Brain microvascular endothelial cell (primary cell): ENCODE results near the gene KIF20B.

ENCODE experiments used
- DNase-seq: peaks from one replicate; pipeline ENCODE4 v3.0.0-alpha.2; 2020
- H3K27ac ChIP-seq: fragments of 250-450 bp; sonication (Bioruptor Pico); 2 replicates; pipeline ENCODE4 v1.5.1; 2020; ENCODE audit warnings: mild to moderate bottlenecking, moderate library complexity
- H3K27me3 ChIP-seq: fragments of 250-450 bp; sonication (Bioruptor Pico); replicated peaks from 2 replicates; pipeline ENCODE4 v1.5.1; 2020; ENCODE audit warnings: mild to moderate bottlenecking
- H3K36me3 ChIP-seq: fragments of 250-450 bp; sonication (Bioruptor Pico); replicated peaks from 2 replicates; pipeline ENCODE4 v1.5.1; 2020; ENCODE audit warnings: mild to moderate bottlenecking
- H3K4me3 ChIP-seq: 2 replicates; pipeline ENCODE4 v1.5.1; 2011; ENCODE audit warnings: low read depth, mild to moderate bottlenecking, control low read depth, low read length, moderate library complexity
- in situ Hi-C: cut with HindIII; loops from 2 replicates; pipeline ENCODE4 v1.10.0; 2017; ENCODE audit warnings: low sequenced_read_pairs, low pct_ligation_motif_present
- TF ChIP-seq, protein P1 (sequence below): IDR thresholded peaks from 2 replicates; pipeline ENCODE4 v1.5.1; 2011; ENCODE audit warnings: low read depth, mild to moderate bottlenecking, moderate library complexity, low read length, control low read depth, inconsistent platforms; ENCODE audit errors: missing control alignments

KIF20B gene

DNA sequence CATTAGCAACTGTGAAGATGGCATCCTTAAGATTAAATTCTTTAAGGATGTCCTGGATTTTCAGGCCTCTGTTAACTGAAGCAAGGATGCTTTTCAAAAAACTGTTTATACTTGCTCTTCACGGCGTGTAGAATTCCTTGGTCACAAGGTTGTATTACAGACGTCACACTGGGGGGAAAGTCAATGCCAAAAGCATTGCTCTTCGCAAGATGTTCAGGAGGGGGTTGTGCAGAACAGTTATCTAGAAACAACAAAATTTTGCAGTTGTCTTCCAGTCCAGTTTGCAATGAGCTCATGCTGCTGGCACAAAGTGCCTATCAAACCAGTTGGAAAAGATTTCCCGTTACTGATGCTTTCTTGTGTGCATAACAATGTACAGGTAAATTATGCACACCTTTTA lies 8.2 kb upstream of the KIF20B start:
- Histone ChIP-seq H3K36me3 (no peaks in the 10 kb centered on the region), H3K4me3 (no peak overlapping the region), H3K27me3 (no peaks in the 10 kb centered on the region), H3K27ac (no peak overlapping the region)
- TF ChIP-seq, protein P1, sequence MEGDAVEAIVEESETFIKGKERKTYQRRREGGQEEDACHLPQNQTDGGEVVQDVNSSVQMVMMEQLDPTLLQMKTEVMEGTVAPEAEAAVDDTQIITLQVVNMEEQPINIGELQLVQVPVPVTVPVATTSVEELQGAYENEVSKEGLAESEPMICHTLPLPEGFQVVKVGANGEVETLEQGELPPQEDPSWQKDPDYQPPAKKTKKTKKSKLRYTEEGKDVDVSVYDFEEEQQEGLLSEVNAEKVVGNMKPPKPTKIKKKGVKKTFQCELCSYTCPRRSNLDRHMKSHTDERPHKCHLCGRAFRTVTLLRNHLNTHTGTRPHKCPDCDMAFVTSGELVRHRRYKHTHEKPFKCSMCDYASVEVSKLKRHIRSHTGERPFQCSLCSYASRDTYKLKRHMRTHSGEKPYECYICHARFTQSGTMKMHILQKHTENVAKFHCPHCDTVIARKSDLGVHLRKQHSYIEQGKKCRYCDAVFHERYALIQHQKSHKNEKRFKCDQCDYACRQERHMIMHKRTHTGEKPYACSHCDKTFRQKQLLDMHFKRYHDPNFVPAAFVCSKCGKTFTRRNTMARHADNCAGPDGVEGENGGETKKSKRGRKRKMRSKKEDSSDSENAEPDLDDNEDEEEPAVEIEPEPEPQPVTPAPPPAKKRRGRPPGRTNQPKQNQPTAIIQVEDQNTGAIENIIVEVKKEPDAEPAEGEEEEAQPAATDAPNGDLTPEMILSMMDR = no peak
- DNase-seq = no peak
- in situ Hi-C loops = no loop called here

DNA sequence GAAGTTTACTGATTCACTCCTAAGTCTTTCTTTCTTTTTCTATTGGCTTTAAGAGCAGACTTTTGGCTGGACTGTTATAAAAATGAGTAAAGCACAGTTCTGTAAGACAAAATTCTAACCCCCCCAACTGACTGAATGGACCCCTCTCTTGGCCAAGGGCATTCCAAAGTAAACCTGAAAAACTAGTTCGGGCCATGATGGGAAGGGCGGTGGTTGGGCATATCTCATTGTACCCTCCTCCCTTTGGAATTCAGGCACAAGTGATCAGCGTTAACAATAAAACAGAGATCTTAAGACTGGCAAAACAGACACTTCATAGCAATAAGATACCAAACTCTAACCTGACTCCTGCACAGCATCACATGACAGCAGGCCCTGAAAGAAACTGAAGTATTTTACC lies 6.1 kb upstream of the KIF20B start:
- Histone ChIP-seq H3K27me3 (no peaks in the 10 kb centered on the region), H3K36me3 (no peaks in the 10 kb centered on the region), H3K27ac (no peak overlapping the region), H3K4me3 (no peak overlapping the region)
- TF ChIP-seq, protein P1 = no peak
- in situ Hi-C loops = no loop called here
- no peak for DNase-seq

DNA sequence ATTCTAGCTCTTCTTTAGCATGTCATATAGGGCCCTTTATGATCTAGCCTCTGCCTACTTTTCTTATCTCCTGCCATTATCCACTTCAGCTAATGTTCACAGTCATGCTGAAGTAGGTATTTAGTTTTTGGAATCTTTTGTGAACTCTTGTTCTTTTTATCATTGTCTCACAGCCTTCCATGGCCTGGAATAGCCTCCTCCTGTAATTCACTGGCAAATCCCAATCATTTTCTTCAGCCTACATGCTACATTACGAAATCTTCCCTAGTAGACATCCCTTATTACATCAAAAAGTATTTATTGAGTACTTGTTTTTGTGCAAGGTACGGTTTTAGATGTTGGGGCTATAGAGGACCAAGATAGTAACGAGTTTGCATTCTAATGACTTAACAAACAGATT lies 3.4 kb upstream of the KIF20B start:
- TF ChIP-seq, protein P1 = no peak
- Histone ChIP-seq H3K36me3 (no peaks in the 10 kb centered on the region), H3K27ac (no peak overlapping the region), H3K4me3 (no peak overlapping the region), H3K27me3 (no peaks in the 10 kb centered on the region)
- in situ Hi-C loops = no loop called here
- DNase-seq = no peak

DNA sequence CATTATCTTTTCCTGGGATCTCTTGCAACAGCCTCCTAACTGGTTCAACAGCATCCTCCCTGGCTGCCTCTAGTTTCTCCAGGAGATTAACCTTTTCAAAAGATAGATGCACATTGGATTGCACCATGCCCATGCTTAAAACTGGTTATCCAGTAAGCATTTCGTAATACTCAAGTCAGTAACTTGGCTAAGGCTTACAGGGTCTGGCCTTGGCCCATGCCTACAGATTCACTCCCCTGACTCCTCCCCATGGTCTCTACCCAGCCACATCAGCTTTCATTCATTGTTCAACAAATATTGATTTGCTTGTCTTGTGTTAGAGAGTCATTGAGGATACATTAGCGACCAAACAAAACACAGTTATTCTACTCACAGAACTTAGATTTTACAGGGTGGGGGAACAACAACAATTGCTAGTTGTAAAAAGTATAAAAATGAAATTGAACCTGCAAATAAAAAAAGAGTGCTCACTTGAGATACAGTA lies 1.8 kb upstream of the KIF20B start:
- in situ Hi-C loops = no loop called here
- TF ChIP-seq, protein P1 = no peak
- DNase-seq = no peak

DNA sequence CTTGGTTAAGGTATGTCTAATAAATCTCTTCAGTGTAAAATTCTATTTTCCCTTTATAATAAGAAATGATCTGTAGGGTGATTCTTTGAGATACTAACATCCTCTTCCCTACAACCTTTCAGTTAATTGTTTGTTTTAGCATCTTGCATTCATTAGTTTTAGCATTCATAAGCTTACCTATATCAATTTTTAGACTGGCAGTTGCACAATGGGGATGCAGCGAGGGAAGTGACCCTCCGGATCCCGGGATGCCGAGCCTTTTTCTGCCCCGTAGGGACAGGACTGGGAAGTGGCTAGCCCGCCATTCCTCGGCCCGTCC lies 508 bp upstream of the KIF20B start:
- Histone ChIP-seq H3K27me3 (no peaks in the 10 kb centered on the region), H3K27ac (peak overlapping the region; percentile 69), H3K36me3 (no peaks in the 10 kb centered on the region), H3K4me3 (peak overlapping the region; percentile 93)
- in situ Hi-C loops = no loop called here
- DNase-seq = no peak
- TF ChIP-seq, protein P1 = no peak

More for the DNA sequence above, 1.8 kb upstream of the KIF20B start:
- Histone ChIP-seq H3K4me3 (no peak overlapping the region), H3K27ac (no peak overlapping the region), H3K36me3 (no peaks in the 10 kb centered on the region), H3K27me3 (no peaks in the 10 kb centered on the region)

DNA sequence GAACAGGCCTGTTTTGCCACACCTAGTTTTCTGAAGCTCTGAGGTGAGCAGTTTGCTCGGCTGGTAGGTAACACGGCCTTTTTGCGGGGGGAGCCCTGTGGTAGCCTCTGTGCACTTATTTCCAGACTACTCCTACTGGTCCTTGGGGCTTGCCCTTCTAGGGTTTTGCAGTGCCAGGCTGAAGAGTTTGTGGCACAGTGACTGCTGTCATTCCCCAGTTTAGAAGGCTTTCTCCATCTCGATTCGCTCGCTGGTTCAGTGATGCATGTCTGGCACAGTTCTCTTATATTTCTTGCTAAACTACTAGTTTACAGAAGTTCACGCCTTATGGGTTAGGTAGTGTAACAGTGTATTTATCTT lies 711 bp downstream of the KIF20B start:
- TF ChIP-seq, protein P1 = no peak
- peak overlapping the region; percentile 93 for H3K4me3 ChIP-seq
- peak; percentile 1 for DNase-seq
- no peaks in the 10 kb centered on the region for H3K27me3 ChIP-seq
- in situ Hi-C loops = no loop called here
- peak overlapping the region; percentile 37 for H3K27ac ChIP-seq
- no peaks in the 10 kb centered on the region for H3K36me3 ChIP-seq
